Activated CD8-positive, alpha-beta memory T cell treated with anti-CD3 and anti-CD28 coated beads, Interleukin-2, amount 50 U/mL, for 1 hour (primary cell): ENCODE results near the gene POU5F2.

ENCODE experiments used
- DNase-seq: peaks from one replicate; pipeline ENCODE4 v3.0.0-alpha.2; 2020; ENCODE audit errors: extremely low read depth

The POU5F2 gene

GRCh38 chr5:93741136-93741811, at the start of gene POU5F2:
Gene POU5F2 (minus strand): TSS chr5:93741600. CDS start chr5:93741563, 37 bp downstream.
- DNase-seq, result no peak

GRCh38 chr5:93790401-93790800, 49.0 kb upstream of the POU5F2 start:
- no peak for DNase-seq

GRCh38 chr5:93789173-93790067, 48.0 kb upstream of the POU5F2 start:
- DNase-seq, result no peak

GRCh38 chr5:93787598-93787997, 46.2 kb upstream of the POU5F2 start:
- DNase-seq, result no peak

- DNase-seq, result no peak
Measured at GRCh38 chr5:93785475-93785874, 44.1 kb upstream of the POU5F2 start.

- DNase-seq, result no peak
Measured at GRCh38 chr5:93782978-93783377, 41.6 kb upstream of the POU5F2 start.

- DNase-seq, result no peak
Measured at GRCh38 chr5:93777620-93778019, 36.2 kb upstream of the POU5F2 start.

GRCh38 chr5:93756372-93756771, 15.0 kb upstream of the POU5F2 start:
- no peak for DNase-seq

GRCh38 chr5:93755716-93756115, 14.3 kb upstream of the POU5F2 start:
- DNase-seq, result no peak

- DNase-seq, result no peak
Measured at GRCh38 chr5:93748875-93749397, 7.5 kb upstream of the POU5F2 start.

GRCh38 chr5:93746406-93747056, 5.1 kb upstream of the POU5F2 start:
- DNase-seq, result no peak

GRCh38 chr5:93736284-93736683, 5.1 kb downstream of the POU5F2 start:
- no peak for DNase-seq

- DNase-seq, result no peak
Measured at GRCh38 chr5:93735378-93735777, 6.0 kb downstream of the POU5F2 start.

GRCh38 chr5:93731987-93732386, 9.4 kb downstream of the POU5F2 start:
- DNase-seq, result no peak

- no peak for DNase-seq
Measured at GRCh38 chr5:93726595-93726994, 14.8 kb downstream of the POU5F2 start.

- DNase-seq, result no peak
Measured at GRCh38 chr5:93724791-93725190, 16.6 kb downstream of the POU5F2 start.

GRCh38 chr5:93723681-93724080, 17.7 kb downstream of the POU5F2 start:
- DNase-seq, result no peak

GRCh38 chr5:93723005-93723404, 18.4 kb downstream of the POU5F2 start:
- DNase-seq, result no peak

- no peak for DNase-seq
Measured at GRCh38 chr5:93722588-93722987, 18.8 kb downstream of the POU5F2 start.

GRCh38 chr5:93721511-93721910, 19.9 kb downstream of the POU5F2 start:
- DNase-seq, result no peak

- no peak for DNase-seq
Measured at GRCh38 chr5:93721071-93721470, 20.3 kb downstream of the POU5F2 start.

GRCh38 chr5:93717162-93717561, 24.2 kb downstream of the POU5F2 start:
- DNase-seq, result no peak
